GM23248 (cell line): ENCODE measurements around the gene MICU2. TPM values are rescaled to one million over a fixed set of nuclear protein-coding genes. Genes with fewer than 3 reads are reported as not detected.

Experiments used
- DNase-seq: peaks from one replicate; pipeline ENCODE4 v3.0.0-alpha.2; 2015
- H2AFZ ChIP-seq: fragments of 200-600 bp; sonication (generic); 2 replicates; pipeline ENCODE4 v1.6.1; 2016; ENCODE audit warnings: antibody characterized with exemption
- H3F3A ChIP-seq: fragments of 200-600 bp; sonication (generic); 2 replicates; pipeline ENCODE4 v1.6.1; 2016; ENCODE audit warnings: mild to moderate bottlenecking, antibody characterized with exemption, mixed run types; ENCODE audit not compliant: insufficient read depth
- H3K27ac ChIP-seq: fragments of 200-600 bp; sonication (generic); 2 replicates; pipeline ENCODE4 v1.5.1; 2016; ENCODE audit warnings: mild to moderate bottlenecking
- H3K27me3 ChIP-seq: fragments of 200-600 bp; sonication (generic); replicated peaks from 2 replicates; pipeline ENCODE4 v1.6.1; 2016; ENCODE audit warnings: mild to moderate bottlenecking; ENCODE audit not compliant: insufficient read depth
- H3K36me3 ChIP-seq: fragments of 200-600 bp; sonication (generic); 2 replicates; pipeline ENCODE4 v1.6.1; 2016; ENCODE audit warnings: low read depth, mild to moderate bottlenecking
- H3K4me1 ChIP-seq: fragments of 200-600 bp; sonication (generic); 2 replicates; pipeline ENCODE4 v1.6.1; 2016; ENCODE audit warnings: mild to moderate bottlenecking; ENCODE audit not compliant: insufficient read depth
- H3K4me2 ChIP-seq: fragments of 200-600 bp; sonication (generic); one replicate; pipeline ENCODE4 v1.6.1; 2016; ENCODE audit warnings: mild to moderate bottlenecking; ENCODE audit not compliant: unreplicated experiment
- H3K4me3 ChIP-seq: fragments of 200-600 bp; sonication (generic); 2 replicates; pipeline ENCODE4 v1.5.1; 2016; ENCODE audit warnings: mild to moderate bottlenecking
- H3K79me2 ChIP-seq: fragments of 200-600 bp; sonication (generic); 2 replicates; pipeline ENCODE4 v1.6.1; 2016; ENCODE audit warnings: mild to moderate bottlenecking; ENCODE audit not compliant: insufficient read depth
- H3K9ac ChIP-seq: fragments of 200-600 bp; sonication (generic); 2 replicates; pipeline ENCODE4 v1.6.1; 2016; ENCODE audit warnings: mild to moderate bottlenecking
- H3K9me2 ChIP-seq: fragments of 200-600 bp; sonication (generic); 2 replicates; pipeline ENCODE4 v1.6.1; 2016; ENCODE audit warnings: mixed run types, mild to moderate bottlenecking, moderate library complexity; ENCODE audit not compliant: insufficient read depth
- H3K9me3 ChIP-seq: fragments of 200-600 bp; sonication (generic); one replicate; pipeline ENCODE4 v1.6.1; 2017; ENCODE audit warnings: low read depth
- H4K20me1 ChIP-seq: fragments of 200-600 bp; sonication (generic); 2 replicates; pipeline ENCODE4 v1.6.0; 2016; ENCODE audit not compliant: insufficient read depth
- EZH2 ChIP-seq: fragments of 200-600 bp; sonication (generic); IDR thresholded peaks from 2 replicates; pipeline ENCODE4 v1.6.1; 2018; ENCODE audit warnings: antibody characterized with exemption, mild to moderate bottlenecking; ENCODE audit not compliant: insufficient read depth, poor library complexity, severe bottlenecking
- EZH2phosphoT487 ChIP-seq: fragments of 200-600 bp; sonication (generic); IDR thresholded peaks from 2 replicates; pipeline ENCODE4 v1.6.1; 2018; ENCODE audit warnings: antibody characterized with exemption, moderate library complexity, mild to moderate bottlenecking, low read depth; ENCODE audit not compliant: insufficient read depth
- WGBS, 2 experiments: methylation state at CpG; one replicate each; pipeline ENCODE4 v1.1.6; 2015 to 2017; ENCODE audit warnings: low lambda C conversion rate in 2 of 2, low coverage in 1 of 2; ENCODE audit errors: missing lambda C conversion rate in 2 of 2; 5-methylcytosine and 5-hydroxymethylcytosine counted together
- in situ Hi-C: fragments of 300-500 bp; cut with MboI; formaldehyde crosslinking; loops from 2 replicates; pipeline ENCODE4 v1.15.0; 2020
- polyA plus RNA-seq: library from polyadenylated mRNA; unstranded; fragments of >200 nt; fragmentation: Nextera tagmentation; extraction: Ambion mirVana; gene quantifications from 2 replicates; pipeline ENCODE4 v1.2.1, GENCODE V29; 2016
- total RNA-seq: library from RNA; depleted of rRNA; stranded (reverse); fragments of >200 nt; shearing (Covaris generic); gene quantifications from 2 replicates; pipeline ENCODE4 v1.2.3, GENCODE V29; 2014

MICU2 gene
- total and polyA plus RNA-seq, 2 experiments from 2014 or later = 41.4 to 61.7 TPM

GRCh38 chr13:21616205-21616866 is 12.4 kb upstream of the MICU2 start:
- no peak overlapping the region for H3K4me3 ChIP-seq
- H3K79me2 ChIP-seq = no peaks in the 10 kb centered on the region
- H3K4me2 ChIP-seq = no peak overlapping the region
- no peaks in the 10 kb centered on the region for H4K20me1 ChIP-seq
- DNase-seq = no peak
- no peak overlapping the region for H3K9ac ChIP-seq
- no peaks in the 10 kb centered on the region; the same call in 1 of the 2 replicates for H3K27me3 ChIP-seq
- H3K4me1 ChIP-seq = no peaks in the 10 kb centered on the region
- no peaks in the 10 kb centered on the region for H3F3A ChIP-seq
- H3K36me3 ChIP-seq = no peaks in the 10 kb centered on the region
- WGBS, 2 experiments = 79 to 84% methylated on average over 5 of the region's 5 CpGs
- H3K9me2 ChIP-seq = no peaks in the 10 kb centered on the region
- TF ChIP-seq EZH2 = no peak
- in situ Hi-C loops = loop anchor here (25.0 kb wide), 1 partner anchor 1696 kb away; no protein-coding TSS in a partner anchor
- H3K9me3 ChIP-seq = no peaks in the 10 kb centered on the region
- no peak overlapping the region for H3K27ac ChIP-seq
- no peak overlapping the region for H2AFZ ChIP-seq

GRCh38 chr13:21615427-21615826 is 11.5 kb upstream of the MICU2 start:
- Histone ChIP-seq H3F3A (no peaks in the 10 kb centered on the region), H2AFZ (no peak overlapping the region), H3K9ac (no peak overlapping the region), H3K4me3 (no peak overlapping the region), H3K9me2 (no peaks in the 10 kb centered on the region), H3K27me3 (no peaks in the 10 kb centered on the region; the same call in 1 of the 2 replicates), H4K20me1 (no peaks in the 10 kb centered on the region), H3K79me2 (no peaks in the 10 kb centered on the region), H3K4me1 (no peaks in the 10 kb centered on the region), H3K9me3 (no peaks in the 10 kb centered on the region), H3K27ac (no peak overlapping the region), H3K36me3 (no peaks in the 10 kb centered on the region), H3K4me2 (no peak overlapping the region)
- WGBS, 2 experiments = 82 to 88% methylated on average over 2 of the region's 2 CpGs
- in situ Hi-C loops = loop anchor here (25.0 kb wide), 1 partner anchor 1697 kb away; no protein-coding TSS in a partner anchor
- DNase-seq = no peak
- TF ChIP-seq EZH2 = no peak
- TF ChIP-seq EZH2phosphoT487 = no peak

GRCh38 chr13:21613791-21614190 is 9.8 kb upstream of the MICU2 start:
- Histone ChIP-seq H3K9me2 (0 out of 2 replicates have a peak, but pooled peaks cover 3% of the 10 kb centered on the region), H3K79me2 (no peaks in the 10 kb centered on the region), H3K4me2 (no peak overlapping the region), H3F3A (no peaks in the 10 kb centered on the region), H3K27ac (no peak overlapping the region), H3K36me3 (no peaks in the 10 kb centered on the region), H3K9ac (no peak overlapping the region), H3K4me1 (no peaks in the 10 kb centered on the region), H3K4me3 (no peak overlapping the region), H4K20me1 (no peaks in the 10 kb centered on the region), H3K9me3 (no peaks in the 10 kb centered on the region), H2AFZ (peak overlapping the region; percentile 29; the same call in 1 of the 2 replicates), H3K27me3 (no peaks in the 10 kb centered on the region; the same call in 1 of the 2 replicates)
- DNase-seq = no peak
- in situ Hi-C loops = loop anchor here (25.0 kb wide), 1 partner anchor 1699 kb away; no protein-coding TSS in a partner anchor
- WGBS, 2 experiments = 61% methylated on average over 4 of the region's 4 CpGs
- no peak for TF ChIP-seq EZH2phosphoT487
- TF ChIP-seq EZH2 = no peak

DNA sequence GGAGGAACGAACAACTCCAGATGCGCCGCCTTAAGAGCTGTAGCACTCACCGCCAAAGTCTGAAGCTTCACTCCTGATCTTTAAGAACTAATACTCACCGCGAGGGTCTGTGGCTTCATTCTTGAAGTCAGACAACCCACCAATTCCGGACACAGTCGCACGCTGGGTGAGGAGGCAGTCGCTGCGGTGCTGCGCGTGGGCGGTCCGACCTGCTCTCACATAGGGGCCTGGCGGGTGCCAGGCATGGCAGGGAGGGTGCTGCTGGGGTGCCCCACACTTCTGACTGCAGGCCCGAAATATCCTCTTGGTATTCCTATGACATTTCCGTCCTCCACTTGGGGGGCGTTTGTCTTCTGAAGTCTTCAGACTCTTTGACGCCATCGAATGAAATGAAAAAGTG is 7.4 kb upstream of the MICU2 start:
- no peak for DNase-seq
- Histone ChIP-seq H3K4me2 (no peak overlapping the region), H3K9me3 (no peaks in the 10 kb centered on the region), H3K9me2 (0 out of 2 replicates have a peak, but pooled peaks cover 3% of the 10 kb centered on the region), H3K4me1 (0 out of 2 replicates have a peak, but pooled peaks cover 2% of the 10 kb centered on the region), H4K20me1 (no peaks in the 10 kb centered on the region), H3K79me2 (no peaks in the 10 kb centered on the region), H2AFZ (no peak overlapping the region), H3F3A (no peaks in the 10 kb centered on the region), H3K4me3 (no peak overlapping the region), H3K27me3 (no peaks in the 10 kb centered on the region), H3K27ac (no peak overlapping the region), H3K9ac (no peak overlapping the region), H3K36me3 (no peaks in the 10 kb centered on the region)
- in situ Hi-C loops = loop anchor here (25.0 kb wide), 1 partner anchor 1701 kb away; no protein-coding TSS in a partner anchor
- 86 to 90% methylated on average over 21 of the region's 21 CpGs for WGBS, 2 experiments
- TF ChIP-seq EZH2 (no peak), EZH2phosphoT487 (no peak)
